H9 (cell line): Measurements from ENCODE around the gene PHOX2A. TPM values are rescaled to one million over a fixed set of nuclear protein-coding genes. Genes with fewer than 3 reads are reported as not detected.

Experiments
- DNase-seq: peaks from one replicate; pipeline ENCODE4 v3.0.0-alpha.2; 2017
- H2AFZ ChIP-seq: one replicate; pipeline ENCODE4 v1.6.1; 2013; ENCODE audit warnings: mild to moderate bottlenecking, low read length, control low read depth, moderate library complexity
- H2AK5ac ChIP-seq: 2 replicates; pipeline ENCODE4 v1.6.1; 2013; ENCODE audit warnings: low read length, control low read depth, mixed read lengths; ENCODE audit not compliant: insufficient read length
- H2BK120ac ChIP-seq: one replicate; pipeline ENCODE4 v1.6.1; 2013; ENCODE audit warnings: low read depth, mild to moderate bottlenecking, low read length, control low read depth, inconsistent platforms; ENCODE audit not compliant: poor library complexity, severe bottlenecking
- H2BK12ac ChIP-seq: 2 replicates; pipeline ENCODE4 v1.6.1; 2013; ENCODE audit warnings: low read length, control low read depth, mixed read lengths, low read depth; ENCODE audit not compliant: insufficient read length
- H2BK15ac ChIP-seq: 2 replicates; pipeline ENCODE4 v1.6.1; 2013; ENCODE audit warnings: low read depth, low read length, control low read depth
- H2BK20ac ChIP-seq: one replicate; pipeline ENCODE4 v1.6.1; 2013; ENCODE audit warnings: low read depth, mild to moderate bottlenecking, low read length, control low read depth, inconsistent platforms; ENCODE audit not compliant: poor library complexity, severe bottlenecking
- H2BK5ac ChIP-seq: 2 replicates; pipeline ENCODE4 v1.6.1; 2013; ENCODE audit warnings: low read length, control low read depth, mixed read lengths; ENCODE audit not compliant: insufficient read length
- H3K14ac ChIP-seq: 2 replicates; pipeline ENCODE4 v1.6.1; 2013; ENCODE audit warnings: low read length, control low read depth; ENCODE audit not compliant: insufficient read depth
- H3K18ac ChIP-seq: 2 replicates; pipeline ENCODE4 v1.6.1; 2013; ENCODE audit warnings: low read depth, mild to moderate bottlenecking, mixed read lengths, low read length, control low read depth; ENCODE audit not compliant: insufficient read length
- H3K23ac ChIP-seq: 2 replicates; pipeline ENCODE4 v1.6.1; 2013; ENCODE audit warnings: low read length, control low read depth, mixed read lengths, low read depth; ENCODE audit not compliant: insufficient read length
- H3K23me2 ChIP-seq: 2 replicates; pipeline ENCODE4 v1.6.1; 2013; ENCODE audit warnings: low read depth, mild to moderate bottlenecking, mixed read lengths, low read length, control low read depth; ENCODE audit not compliant: insufficient read length, poor library complexity, severe bottlenecking
- H3K27ac ChIP-seq: 2 replicates; pipeline ENCODE4 v1.5.1; 2013; ENCODE audit warnings: low read length, control low read depth, mixed read lengths, low read depth; ENCODE audit not compliant: insufficient read length
- H3K27me3 ChIP-seq: 2 replicates; pipeline ENCODE4 v1.6.1; 2013; ENCODE audit warnings: low read length, control low read depth, inconsistent platforms; ENCODE audit not compliant: insufficient read depth
- H3K4ac ChIP-seq: 2 replicates; pipeline ENCODE4 v1.6.1; 2013; ENCODE audit warnings: low read depth, mild to moderate bottlenecking, control low read depth, inconsistent platforms, low read length, moderate library complexity
- H3K4me1 ChIP-seq: 2 replicates; pipeline ENCODE4 v1.6.1; 2013; ENCODE audit warnings: low read length, control low read depth, inconsistent platforms; ENCODE audit not compliant: insufficient read depth
- H3K4me2 ChIP-seq: 2 replicates; pipeline ENCODE4 v1.6.1; 2013; ENCODE audit warnings: low read length, control low read depth, mixed read lengths; ENCODE audit not compliant: insufficient read length, insufficient read depth
- H3K56ac ChIP-seq: 2 replicates; pipeline ENCODE4 v1.6.1; 2013; ENCODE audit warnings: low read depth, mild to moderate bottlenecking, mixed read lengths, low read length, control low read depth; ENCODE audit not compliant: insufficient read length
- H3K79me1 ChIP-seq: 2 replicates; pipeline ENCODE4 v1.6.1; 2013; ENCODE audit warnings: low read depth, mild to moderate bottlenecking, moderate library complexity, low read length, control low read depth, inconsistent platforms; ENCODE audit not compliant: insufficient read depth, poor library complexity, severe bottlenecking
- H3K79me2 ChIP-seq: 2 replicates; pipeline ENCODE4 v1.6.1; 2013; ENCODE audit warnings: low read length, control low read depth, inconsistent platforms; ENCODE audit not compliant: insufficient read depth
- H3K9ac ChIP-seq: 2 replicates; pipeline ENCODE4 v1.6.1; 2013; ENCODE audit warnings: low read length, control low read depth, mixed read lengths; ENCODE audit not compliant: insufficient read length; ENCODE audit errors: extremely low read depth
- H3K9me3 ChIP-seq: one replicate; pipeline ENCODE4 v1.6.1; 2013; ENCODE audit warnings: low read depth, low read length, inconsistent platforms; ENCODE audit not compliant: control insufficient read depth
- H3T11ph ChIP-seq: one replicate; pipeline ENCODE4 v1.6.1; 2013; ENCODE audit warnings: mild to moderate bottlenecking, low read length, control low read depth, inconsistent platforms
- H4K20me1 ChIP-seq: one replicate; pipeline ENCODE4 v1.6.1; 2013; ENCODE audit not compliant: control insufficient read depth, insufficient read length, insufficient read depth
- H4K5ac ChIP-seq: 2 replicates; pipeline ENCODE4 v1.6.1; 2013; ENCODE audit warnings: low read depth, mild to moderate bottlenecking, mixed read lengths, low read length, control low read depth; ENCODE audit not compliant: insufficient read length
- H4K8ac ChIP-seq: replicated peaks from 2 replicates; pipeline ENCODE4 v1.6.1; 2013; ENCODE audit warnings: low read length, control low read depth, mixed read lengths, low read depth; ENCODE audit not compliant: insufficient read length
- H4K91ac ChIP-seq: 2 replicates; pipeline ENCODE4 v1.6.1; 2013; ENCODE audit warnings: low read depth, mild to moderate bottlenecking, moderate library complexity, mixed read lengths, low read length, control low read depth; ENCODE audit not compliant: insufficient read length
- H3K27ac Mint-ChIP-seq, 3 experiments: 2 replicates in 2 of 3; 3 replicates in 1 of 3; pipeline ENCODE4 v1.8.0; 2020 to 2021; ENCODE audit warnings: mixed read lengths in 3 of 3, mild to moderate bottlenecking in 1 of 3, moderate library complexity in 1 of 3
- H3K27me3 Mint-ChIP-seq: 2 replicates; pipeline ENCODE4 v1.8.0; 2021; ENCODE audit warnings: low read depth, mild to moderate bottlenecking, moderate library complexity, mixed read lengths
- H3K36me3 Mint-ChIP-seq, 3 experiments: 2 replicates in 2 of 3; 3 replicates in 1 of 3; pipeline ENCODE4 v1.8.0; 2020 to 2021; ENCODE audit warnings: low read depth in 3 of 3, mixed read lengths in 3 of 3; ENCODE audit not compliant: insufficient read depth in 1 of 3
- H3K4me1 Mint-ChIP-seq, 2 experiments: 2 replicates each; pipeline ENCODE4 v1.8.0; 2020; ENCODE audit warnings: mixed read lengths in 2 of 2
- H3K4me3 Mint-ChIP-seq, 2 experiments: 2 replicates in 1 of 2; 3 replicates in 1 of 2; pipeline ENCODE4 v1.8.0; 2020 to 2021; ENCODE audit warnings: mild to moderate bottlenecking in 2 of 2, mixed read lengths in 2 of 2, moderate library complexity in 1 of 2
- H3K9me3 Mint-ChIP-seq, 2 experiments: 2 replicates in 1 of 2; 3 replicates in 1 of 2; pipeline ENCODE4 v1.8.0; 2020; ENCODE audit warnings: mild to moderate bottlenecking in 2 of 2, mixed read lengths in 2 of 2, moderate library complexity in 1 of 2
- WGBS: extraction: QIAGEN DNeasy Blood & Tissue Kit; methylation state at CpG from one replicate; pipeline ENCODE4 v1.1.7; 2013; ENCODE audit warnings: missing lambda C conversion rate, low lambda C conversion rate, mixed read lengths; ENCODE audit not compliant: insufficient read length; ENCODE audit errors: extremely low coverage; 5-methylcytosine and 5-hydroxymethylcytosine counted together
- total RNA-seq: library from RNA; stranded (reverse); gene quantifications from 2 replicates; pipeline ENCODE4 v1.2.1, GENCODE V29; 2021
- TF ChIP-seq, protein P1 (sequence below): fragments of 200-600 bp; sonication (generic); conservative IDR thresholded peaks from 3 replicates; pipeline ENCODE4 v1.8.0; 2021; ENCODE audit warnings: antibody characterized with exemption, mild to moderate bottlenecking

The PHOX2A gene
- total RNA-seq, 1 experiment from 2014 or later: 1.4 TPM

- no peak overlapping the region for H3K27ac ChIP-seq
- H3K23me2 ChIP-seq: peaks cover 1% of the 10 kb centered on the region
- H3K79me1 ChIP-seq: no peaks in the 10 kb centered on the region
- no peak overlapping the region for H3K23ac ChIP-seq
- H3K56ac ChIP-seq: no peak overlapping the region
- no peak overlapping the region for H3K4ac ChIP-seq
- H3K18ac ChIP-seq: no peak overlapping the region
- H2BK15ac ChIP-seq: no peak overlapping the region
- no peak overlapping the region for H4K8ac ChIP-seq
- TF ChIP-seq, protein P1, sequence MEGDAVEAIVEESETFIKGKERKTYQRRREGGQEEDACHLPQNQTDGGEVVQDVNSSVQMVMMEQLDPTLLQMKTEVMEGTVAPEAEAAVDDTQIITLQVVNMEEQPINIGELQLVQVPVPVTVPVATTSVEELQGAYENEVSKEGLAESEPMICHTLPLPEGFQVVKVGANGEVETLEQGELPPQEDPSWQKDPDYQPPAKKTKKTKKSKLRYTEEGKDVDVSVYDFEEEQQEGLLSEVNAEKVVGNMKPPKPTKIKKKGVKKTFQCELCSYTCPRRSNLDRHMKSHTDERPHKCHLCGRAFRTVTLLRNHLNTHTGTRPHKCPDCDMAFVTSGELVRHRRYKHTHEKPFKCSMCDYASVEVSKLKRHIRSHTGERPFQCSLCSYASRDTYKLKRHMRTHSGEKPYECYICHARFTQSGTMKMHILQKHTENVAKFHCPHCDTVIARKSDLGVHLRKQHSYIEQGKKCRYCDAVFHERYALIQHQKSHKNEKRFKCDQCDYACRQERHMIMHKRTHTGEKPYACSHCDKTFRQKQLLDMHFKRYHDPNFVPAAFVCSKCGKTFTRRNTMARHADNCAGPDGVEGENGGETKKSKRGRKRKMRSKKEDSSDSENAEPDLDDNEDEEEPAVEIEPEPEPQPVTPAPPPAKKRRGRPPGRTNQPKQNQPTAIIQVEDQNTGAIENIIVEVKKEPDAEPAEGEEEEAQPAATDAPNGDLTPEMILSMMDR: no peak
- H4K91ac ChIP-seq: no peak overlapping the region
- no peaks in the 10 kb centered on the region for H3K9me3 ChIP-seq
- H2BK12ac ChIP-seq: no peak overlapping the region
- no peaks in the 10 kb centered on the region for H4K20me1 ChIP-seq
- H2AFZ ChIP-seq: no peak overlapping the region
- WGBS: no CpG with 5 or more reads among the region's 2 CpGs
- H3K4me1 Mint-ChIP-seq: peaks cover 19 to 25% of the 10 kb centered on the region in 2 experiments
- H3K79me2 ChIP-seq: no peaks in the 10 kb centered on the region; the same call in 1 of the 2 replicates
- H3K36me3 Mint-ChIP-seq: no peaks in the 10 kb centered on the region
- H3K9me3 Mint-ChIP-seq: no peaks in the 10 kb centered on the region
- no peak for DNase-seq
- H3K4me1 ChIP-seq: peaks cover 2% of the 10 kb centered on the region; the same call in 1 of the 2 replicates
- H2AK5ac ChIP-seq: no peak overlapping the region
- H3K27me3 Mint-ChIP-seq: peaks cover 42% of the 10 kb centered on the region
- H3K4me2 ChIP-seq: no peak overlapping the region
- H2BK20ac ChIP-seq: no peak overlapping the region
- H2BK120ac ChIP-seq: no peak overlapping the region
- no peak overlapping the region for H3T11ph ChIP-seq
- H3K4me3 Mint-ChIP-seq: no peak overlapping the region
- no peak overlapping the region for H2BK5ac ChIP-seq
- no peak overlapping the region for H3K14ac ChIP-seq
- H3K27ac Mint-ChIP-seq: peak overlapping the region in 1 of 3 experiments; percentile 14; a peak in 2 of 7 replicates
- H4K5ac ChIP-seq: no peak overlapping the region
- no peaks in the 10 kb centered on the region for H3K27me3 ChIP-seq
- no peak overlapping the region for H3K9ac ChIP-seq
Measured at GRCh38 chr11:72217841-72218240, 26.1 kb downstream of the PHOX2A start.
